Activated CD4-positive, alpha-beta memory T cell treated with anti-CD3 and anti-CD28 coated beads for 36 hours (primary cell): ENCODE measurements around the gene DGKG. TPM values are rescaled to one million over a fixed set of nuclear protein-coding genes. Genes with fewer than 3 reads are reported as not detected.

Source experiments
- CTCF ChIA-PET: fragments of 350-600 bp; sonication (Branson Sonifier 250); formaldehyde crosslinking; loops from one replicate; lab custom pipeline; 2021; ENCODE audit warnings: antibody characterized with exemption, inconsistent platforms; lab: Charles Lee
- POLR2A ChIA-PET: fragments of 350-600 bp; sonication (Branson Sonifier 250); formaldehyde crosslinking; loops from one replicate; lab custom pipeline; 2021; ENCODE audit warnings: antibody characterized with exemption; lab: Charles Lee
- DNase-seq: peaks from one replicate; pipeline ENCODE4 v3.0.0-alpha.2; 2020
- H3K27ac Mint-ChIP-seq: one replicate; pipeline ENCODE4 v1.8.0; 2021; ENCODE audit warnings: mixed read lengths
- H3K27me3 Mint-ChIP-seq: one replicate; pipeline ENCODE4 v1.8.0; 2021; ENCODE audit warnings: mixed read lengths
- H3K36me3 Mint-ChIP-seq: one replicate; pipeline ENCODE4 v1.8.0; 2021; ENCODE audit warnings: mixed read lengths
- H3K4me1 Mint-ChIP-seq: one replicate; pipeline ENCODE4 v1.8.0; 2021; ENCODE audit warnings: low read depth, mixed read lengths
- H3K4me3 Mint-ChIP-seq: one replicate; pipeline ENCODE4 v1.8.0; 2021; ENCODE audit warnings: mild to moderate bottlenecking, mixed read lengths
- H3K9me3 Mint-ChIP-seq: one replicate; pipeline ENCODE4 v1.8.0; 2021; ENCODE audit warnings: mixed read lengths
- intact Hi-C: fragments of 100-400 bp; cut with micrococcal nuclease; formaldehyde crosslinking; loops from one replicate; pipeline ENCODE4 v1.15.1; 2023
- total RNA-seq, 2 experiments: library from RNA; stranded (reverse); gene quantifications; one replicate each; pipeline ENCODE4 v1.2.3, GENCODE V29; 2021

Gene DGKG
- total RNA-seq, 2 experiments from 2014 or later = 0.12 to 0.39 TPM

- no peaks in the 10 kb centered on the region for H3K36me3 Mint-ChIP-seq
- no peaks in the 10 kb centered on the region for H3K9me3 Mint-ChIP-seq
- no peak overlapping the region for H3K4me3 Mint-ChIP-seq
- H3K27ac Mint-ChIP-seq = no peak overlapping the region
- peaks cover 5% of the 10 kb centered on the region for H3K4me1 Mint-ChIP-seq
- intact Hi-C loops = no loop called here
- CTCF ChIA-PET = no interaction called here
- POLR2A ChIA-PET = no interaction called here
- peaks cover 1% of the 10 kb centered on the region for H3K27me3 Mint-ChIP-seq
- DNase-seq = no peak
These were observed 78.2 kb downstream of the DGKG start for GRCh38 chr3:186283651-186284348.

GRCh38 chr3:186283096-186283495, 78.9 kb downstream of the DGKG start:
- Mint-ChIP-seq H3K4me3 (no peak overlapping the region), H3K27me3 (peaks cover 5% of the 10 kb centered on the region), H3K4me1 (peaks cover 5% of the 10 kb centered on the region), H3K36me3 (no peaks in the 10 kb centered on the region), H3K9me3 (no peaks in the 10 kb centered on the region), H3K27ac (no peak overlapping the region)
- ChIA-PET POLR2A (no interaction called here), CTCF (no interaction called here)
- intact Hi-C loops = no loop called here
- no peak for DNase-seq

GRCh38 chr3:186281176-186281575, 80.9 kb downstream of the DGKG start:
- Mint-ChIP-seq H3K4me1 (peaks cover 5% of the 10 kb centered on the region), H3K27me3 (peaks cover 8% of the 10 kb centered on the region), H3K27ac (no peak overlapping the region), H3K4me3 (no peak overlapping the region), H3K36me3 (no peaks in the 10 kb centered on the region), H3K9me3 (no peaks in the 10 kb centered on the region)
- POLR2A ChIA-PET = no interaction called here
- DNase-seq = no peak
- CTCF ChIA-PET = interaction anchor here (0.8 to 1.1 kb wide), 2 partner anchors 259 to 333 kb away, joined by 3 to 9 read pairs; no protein-coding TSS in a partner anchor
- intact Hi-C loops = no loop called here

DNA sequence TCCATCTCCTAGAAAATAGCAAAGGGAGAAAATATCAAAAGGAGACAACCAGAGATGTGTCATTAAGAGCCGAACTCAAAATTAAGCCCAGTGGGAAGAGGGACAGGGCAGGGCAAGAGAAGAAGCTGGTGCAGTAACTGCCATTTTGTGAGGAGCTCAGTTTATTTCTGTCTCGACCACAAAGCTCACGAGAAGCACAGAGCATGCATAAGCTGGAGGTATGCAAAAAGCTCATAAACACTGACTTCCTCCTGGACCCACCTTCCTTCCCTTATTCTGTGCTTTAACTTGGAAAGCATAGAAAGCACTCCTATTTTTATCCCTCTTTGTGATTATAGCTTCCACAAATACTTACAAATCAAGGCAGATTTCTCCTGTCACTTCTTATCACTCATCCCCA, 81.3 kb downstream of the DGKG start:
- intact Hi-C loops = no loop called here
- Mint-ChIP-seq H3K9me3 (no peaks in the 10 kb centered on the region), H3K27ac (no peak overlapping the region), H3K4me1 (peaks cover 5% of the 10 kb centered on the region), H3K36me3 (no peaks in the 10 kb centered on the region), H3K4me3 (no peak overlapping the region), H3K27me3 (peaks cover 7% of the 10 kb centered on the region)
- CTCF ChIA-PET = interaction anchor here (0.8 to 1.1 kb wide), 2 partner anchors 260 to 334 kb away, joined by 3 to 9 read pairs; no protein-coding TSS in a partner anchor
- DNase-seq = no peak
- POLR2A ChIA-PET = no interaction called here

DNA sequence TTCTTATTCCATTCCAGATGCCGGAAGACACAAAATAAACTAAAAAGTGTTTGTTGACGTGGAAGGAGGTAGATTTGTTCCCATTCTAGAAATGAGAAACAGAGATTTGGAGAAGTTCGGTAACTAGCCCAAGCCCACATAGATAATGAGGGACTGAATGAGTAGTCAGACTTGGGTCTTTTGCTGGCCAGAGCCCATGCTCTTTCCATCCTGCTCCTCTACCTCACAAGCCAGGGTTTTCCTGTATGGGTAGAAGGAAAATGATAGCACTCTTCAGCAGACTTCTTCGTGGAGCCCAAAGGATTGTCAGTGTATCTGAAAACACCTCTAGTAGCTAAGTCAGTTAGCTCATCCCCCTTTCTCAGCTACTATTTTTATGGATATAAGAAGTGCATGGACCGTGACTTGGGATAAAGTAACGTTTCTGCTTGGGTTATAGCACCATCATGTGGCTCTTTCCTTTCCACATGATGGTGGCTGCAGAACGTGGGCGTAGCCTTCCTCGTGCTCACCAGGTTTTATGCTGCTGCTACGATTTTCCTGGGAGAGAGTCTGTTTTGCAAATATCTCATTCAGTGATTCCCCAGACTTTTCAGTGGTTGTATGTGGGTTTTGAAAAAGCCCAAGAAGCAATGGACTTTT, 84.6 kb downstream of the DGKG start:
- Mint-ChIP-seq H3K36me3 (no peaks in the 10 kb centered on the region), H3K4me3 (no peak overlapping the region), H3K27me3 (peaks cover 7% of the 10 kb centered on the region), H3K27ac (no peak overlapping the region), H3K9me3 (no peaks in the 10 kb centered on the region), H3K4me1 (peaks cover 5% of the 10 kb centered on the region)
- intact Hi-C loops = no loop called here
- ChIA-PET POLR2A (no interaction called here), CTCF (interaction anchor here (0.6 to 1.4 kb wide), 2 partner anchors 308 to 334 kb away, joined by 3 to 4 read pairs; no protein-coding TSS in a partner anchor)
- DNase-seq = no peak

DNA sequence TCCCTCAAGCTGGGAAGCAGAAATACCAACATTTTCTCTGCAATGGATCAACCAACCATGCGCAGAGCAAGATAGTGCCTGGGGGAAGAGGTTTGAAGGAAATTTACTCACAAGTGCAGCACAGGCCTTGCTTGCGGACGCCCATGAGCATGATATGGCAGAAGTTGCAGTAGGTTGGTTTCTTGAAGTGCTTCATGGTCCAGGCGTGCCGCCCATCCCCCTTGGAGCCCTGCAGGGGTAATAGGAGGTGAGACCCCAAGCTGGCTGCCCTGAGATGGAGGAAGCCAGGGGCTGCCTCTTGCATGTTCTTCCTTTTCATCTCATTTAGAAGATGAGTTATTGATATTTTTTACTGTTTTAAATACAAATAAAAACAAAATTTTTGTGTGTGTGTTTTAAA, 86.6 kb downstream of the DGKG start:
- ChIA-PET CTCF (interaction anchor here (1.5 kb wide), 1 partner anchor 292 kb away, joined by 4 read pairs; no protein-coding TSS in a partner anchor), POLR2A (no interaction called here)
- DNase-seq = no peak
- no peak overlapping the region for H3K4me3 Mint-ChIP-seq
- H3K4me1 Mint-ChIP-seq = no peaks in the 10 kb centered on the region
- H3K36me3 Mint-ChIP-seq = no peaks in the 10 kb centered on the region
- H3K9me3 Mint-ChIP-seq = no peaks in the 10 kb centered on the region
- H3K27ac Mint-ChIP-seq = no peak overlapping the region
- intact Hi-C loops = no loop called here
- H3K27me3 Mint-ChIP-seq = peaks cover 7% of the 10 kb centered on the region

- intact Hi-C loops = no loop called here
- CTCF ChIA-PET = no interaction called here
- Mint-ChIP-seq H3K27ac (no peak overlapping the region), H3K36me3 (no peaks in the 10 kb centered on the region), H3K4me3 (no peak overlapping the region), H3K27me3 (peaks cover 7% of the 10 kb centered on the region), H3K4me1 (no peaks in the 10 kb centered on the region), H3K9me3 (no peaks in the 10 kb centered on the region)
- DNase-seq = no peak
- POLR2A ChIA-PET = no interaction called here
These were observed 88.4 kb downstream of the DGKG start for GRCh38 chr3:186273586-186273985.

- intact Hi-C loops = no loop called here
- H3K27ac Mint-ChIP-seq = no peak overlapping the region
- H3K4me3 Mint-ChIP-seq = no peak overlapping the region
- CTCF ChIA-PET = no interaction called here
- no peaks in the 10 kb centered on the region for H3K9me3 Mint-ChIP-seq
- H3K4me1 Mint-ChIP-seq = no peaks in the 10 kb centered on the region
- no peaks in the 10 kb centered on the region for H3K36me3 Mint-ChIP-seq
- DNase-seq = no peak
- POLR2A ChIA-PET = no interaction called here
- H3K27me3 Mint-ChIP-seq = no peaks in the 10 kb centered on the region
These were observed 91.3 kb downstream of the DGKG start for GRCh38 chr3:186270701-186271100.

GRCh38 chr3:186268616-186269448, 93.2 kb downstream of the DGKG start:
- CTCF ChIA-PET = interaction anchor here (0.5 to 1.0 kb wide), 4 partner anchors 12 to 496 kb away, joined by 3 to 4 read pairs (median 3); no protein-coding TSS in a partner anchor
- no peak overlapping the region for H3K27ac Mint-ChIP-seq
- intact Hi-C loops = no loop called here
- no peaks in the 10 kb centered on the region for H3K9me3 Mint-ChIP-seq
- no peaks in the 10 kb centered on the region for H3K4me1 Mint-ChIP-seq
- POLR2A ChIA-PET = no interaction called here
- H3K4me3 Mint-ChIP-seq = no peak overlapping the region
- DNase-seq = no peak
- no peaks in the 10 kb centered on the region for H3K36me3 Mint-ChIP-seq
- no peaks in the 10 kb centered on the region for H3K27me3 Mint-ChIP-seq

DNA sequence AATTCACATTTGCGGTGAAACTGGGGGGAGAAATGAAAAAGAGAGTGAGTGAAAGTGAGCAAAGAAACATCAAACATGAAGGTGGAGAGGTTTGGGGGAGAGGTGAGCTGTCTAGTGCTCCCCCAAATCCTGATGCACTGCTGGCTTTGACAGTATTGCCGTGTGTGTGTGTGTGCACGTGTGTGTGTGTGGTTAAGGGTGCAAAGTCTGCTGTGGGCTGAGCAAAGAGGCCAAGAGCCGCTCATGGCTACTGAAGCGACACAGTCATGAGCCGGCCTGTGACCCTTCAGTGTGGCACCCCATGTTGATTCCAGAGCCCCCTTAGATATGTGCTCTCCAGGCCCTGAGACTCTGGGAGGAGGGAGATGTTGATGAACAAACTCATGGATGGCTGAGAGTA, 94.3 kb downstream of the DGKG start:
- no peaks in the 10 kb centered on the region for H3K36me3 Mint-ChIP-seq
- H3K4me3 Mint-ChIP-seq = no peak overlapping the region
- ChIA-PET POLR2A (no interaction called here), CTCF (interaction anchor here (0.7 to 0.9 kb wide), 2 partner anchors 26 to 273 kb away, joined by 3 read pairs; no protein-coding TSS in a partner anchor)
- H3K27me3 Mint-ChIP-seq = no peaks in the 10 kb centered on the region
- no peaks in the 10 kb centered on the region for H3K9me3 Mint-ChIP-seq
- no peak overlapping the region for H3K27ac Mint-ChIP-seq
- intact Hi-C loops = no loop called here
- DNase-seq = no peak
- H3K4me1 Mint-ChIP-seq = no peaks in the 10 kb centered on the region

- CTCF ChIA-PET = interaction anchor here (1.4 kb wide), 1 partner anchor 276 kb away, joined by 3 read pairs; no protein-coding TSS in a partner anchor
- peaks cover 6% of the 10 kb centered on the region for H3K27me3 Mint-ChIP-seq
- H3K27ac Mint-ChIP-seq = no peak overlapping the region
- POLR2A ChIA-PET = no interaction called here
- no peak overlapping the region for H3K4me3 Mint-ChIP-seq
- DNase-seq = no peak
- intact Hi-C loops = no loop called here
- peaks cover 7% of the 10 kb centered on the region for H3K4me1 Mint-ChIP-seq
- no peaks in the 10 kb centered on the region for H3K36me3 Mint-ChIP-seq
- peaks cover 4% of the 10 kb centered on the region for H3K9me3 Mint-ChIP-seq
These were observed 97.2 kb downstream of the DGKG start for GRCh38 chr3:186264608-186265400.
